ENCODE data around the gene PPP6R3. TPM values are rescaled to one million over a fixed set of nuclear protein-coding genes. Genes with fewer than 3 reads are reported as not detected.
"Not testable (repeated sequence)": the region's sequence is repeated elsewhere in the genome, so short reads cannot be mapped to it uniquely, and the experiment has no call there.

Gene PPP6R3
- total RNA-seq, 1 donor from 2014 or later = 115 TPM

- intact Hi-C loops (cut with micrococcal nuclease) = no loop called here
These were observed 129.1 kb downstream of the PPP6R3 start for GRCh38 chr11:68589547-68590216.

DNA sequence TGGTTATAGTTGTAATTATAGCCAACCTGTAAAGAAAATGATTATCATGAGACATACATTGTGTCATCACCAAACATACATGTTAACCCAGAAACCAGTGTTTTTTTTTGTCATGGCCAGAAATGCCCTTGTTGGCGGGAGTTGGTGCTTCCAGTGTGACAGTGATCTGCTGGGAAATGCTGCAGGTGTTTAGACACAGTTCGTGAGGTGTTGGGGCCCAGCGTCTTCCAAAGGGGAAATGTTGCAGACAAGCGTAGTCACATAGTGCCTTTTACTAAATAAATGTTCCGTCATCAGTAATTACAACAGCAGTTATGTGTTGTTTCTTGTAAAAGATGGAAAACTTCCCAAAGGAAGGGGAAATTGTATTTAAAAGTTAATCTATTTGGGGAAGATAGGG, 131.2 kb downstream of the PPP6R3 start:
- intact Hi-C loops (cut with micrococcal nuclease) = no loop called here

DNA sequence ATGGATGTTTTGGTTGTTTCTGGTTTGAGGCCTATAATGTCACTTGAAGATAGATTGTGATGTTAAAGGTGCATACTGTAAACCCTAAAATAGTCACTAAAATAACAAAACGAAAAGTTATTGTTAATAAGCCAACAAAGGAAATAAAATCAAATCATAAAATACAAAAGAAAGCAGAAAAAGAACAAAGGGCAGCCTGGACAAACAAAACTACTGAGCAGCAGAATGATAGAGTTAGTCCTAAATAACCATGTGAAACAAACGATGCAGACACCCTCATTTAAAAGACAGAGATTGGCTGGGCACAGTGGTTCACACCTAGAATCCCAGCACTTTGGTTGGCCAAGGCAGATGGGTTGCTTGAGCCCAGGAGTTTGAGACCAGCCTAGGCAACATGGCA, 132.9 kb downstream of the PPP6R3 start:
- intact Hi-C loops (cut with micrococcal nuclease) = no loop called here

GRCh38 chr11:68594123-68594522, 133.6 kb downstream of the PPP6R3 start:
- intact Hi-C loops (cut with micrococcal nuclease) = no loop called here

- intact Hi-C loops (cut with micrococcal nuclease) = no loop called here
These were observed 135.7 kb downstream of the PPP6R3 start for GRCh38 chr11:68596231-68596630.

DNA sequence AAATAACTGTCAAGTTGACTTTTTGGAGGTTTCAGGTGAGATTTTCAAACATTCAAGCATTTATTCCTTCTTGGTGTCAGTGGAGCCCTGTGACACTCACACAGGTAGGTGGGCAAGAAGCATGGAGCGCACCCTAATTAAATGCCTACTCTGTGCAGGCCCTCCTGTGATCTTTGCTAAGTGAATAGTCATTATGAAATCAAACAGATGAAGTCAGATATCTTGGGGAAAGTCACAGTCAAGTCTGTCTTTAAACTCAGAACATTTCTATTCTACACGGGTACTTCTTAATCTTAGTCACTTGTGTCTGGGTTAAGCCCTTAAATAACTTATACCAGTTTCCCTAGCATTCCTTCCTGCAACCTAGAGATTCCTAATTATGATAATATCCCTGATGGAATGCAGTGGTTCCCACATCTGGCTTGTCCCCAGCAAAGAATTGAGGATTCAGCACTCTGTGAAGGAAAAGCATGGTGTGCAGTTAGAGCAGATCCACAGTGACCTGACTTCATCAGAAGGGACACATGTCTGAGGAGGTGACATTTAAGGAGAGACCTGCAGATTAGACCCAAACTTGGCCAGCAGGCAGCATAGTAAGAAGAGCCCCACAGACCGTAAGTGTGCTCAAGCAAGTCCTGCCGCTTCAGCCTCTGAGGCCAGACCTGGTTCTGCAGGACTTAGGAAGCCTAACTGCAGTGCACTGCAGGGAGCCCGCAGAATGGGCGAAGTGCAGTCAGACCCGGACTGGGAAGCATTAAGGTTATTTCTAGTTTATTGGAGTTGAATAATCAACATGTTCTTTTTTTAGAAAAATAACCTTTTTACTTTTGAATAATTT, 138.5 kb downstream of the PPP6R3 start:
- intact Hi-C loops (cut with micrococcal nuclease) = no loop called here

DNA sequence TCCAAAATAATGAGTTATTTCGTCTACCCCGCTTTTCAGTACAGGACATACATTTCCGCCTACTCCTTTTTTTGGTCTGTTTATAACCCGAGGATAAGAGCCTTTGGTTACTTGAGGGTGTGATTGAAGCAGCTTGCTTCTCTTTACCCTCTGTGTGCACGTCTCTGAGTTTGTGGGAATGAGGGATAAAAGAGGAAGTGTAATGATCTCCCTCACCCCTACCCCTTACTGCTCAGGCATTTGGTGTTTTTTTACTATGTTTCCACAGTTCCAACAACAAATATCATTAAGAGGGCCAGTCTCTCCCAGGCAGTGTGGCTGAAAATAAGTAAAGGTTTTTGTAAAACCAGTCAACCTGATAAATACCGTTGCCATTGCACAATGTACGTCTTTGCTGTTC, 140.6 kb downstream of the PPP6R3 start:
- intact Hi-C loops (cut with micrococcal nuclease) = no loop called here

DNA sequence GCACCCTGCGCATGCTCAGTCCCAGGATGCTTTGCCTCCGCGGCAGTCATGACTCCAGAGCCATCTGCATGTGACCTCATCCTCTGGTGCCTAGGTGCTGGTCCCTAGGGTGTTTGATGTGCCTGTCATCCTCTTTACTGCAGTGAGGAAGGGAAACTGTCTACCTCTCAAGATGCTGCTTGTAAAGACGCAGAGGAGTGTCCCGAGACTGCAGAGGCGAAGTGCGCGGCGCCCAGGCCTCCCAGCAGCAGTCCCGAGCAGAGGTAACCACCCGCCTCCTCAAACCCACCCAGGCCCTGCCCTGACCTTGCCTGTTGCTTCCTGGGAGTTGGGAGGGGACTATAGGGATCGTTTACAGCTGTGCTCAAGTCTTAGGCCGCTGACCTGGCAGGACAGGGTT, 149.2 kb downstream of the PPP6R3 start:
- intact Hi-C loops (cut with micrococcal nuclease) = no loop called here

- intact Hi-C loops (cut with micrococcal nuclease) = no loop called here
These were observed 150.0 kb downstream of the PPP6R3 start for GRCh38 chr11:68610452-68611116.

- intact Hi-C loops (cut with micrococcal nuclease) = no loop called here
These were observed 155.1 kb downstream of the PPP6R3 start for GRCh38 chr11:68615657-68616056.

GRCh38 chr11:68617925-68618809, 157.6 kb downstream of the PPP6R3 start:
- intact Hi-C loops (cut with micrococcal nuclease) = no loop called here

- intact Hi-C loops (cut with micrococcal nuclease) = no loop called here
These were observed 161.3 kb downstream of the PPP6R3 start for GRCh38 chr11:68621826-68622225.

DNA sequence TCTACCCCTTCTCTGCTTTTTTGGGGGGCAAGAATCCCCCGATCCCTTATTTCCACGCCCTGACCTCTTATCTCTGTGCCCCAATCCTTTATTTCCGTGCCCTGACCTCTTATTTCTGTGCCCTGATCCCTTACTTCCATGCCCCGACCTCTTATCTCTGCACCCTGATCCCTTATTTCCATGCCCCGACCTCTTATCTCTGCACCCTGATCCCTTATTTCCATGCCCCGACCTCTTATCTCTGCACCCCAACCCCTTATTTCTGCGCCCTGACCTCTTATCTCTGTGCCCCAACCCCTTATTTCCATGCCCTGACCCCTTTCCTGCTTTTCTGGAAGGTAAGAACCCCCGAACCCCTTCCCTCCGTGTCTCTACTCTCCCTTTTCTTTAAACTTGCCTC, 163.2 kb downstream of the PPP6R3 start:
- intact Hi-C loops (cut with micrococcal nuclease) = not testable (repeated sequence)

DNA sequence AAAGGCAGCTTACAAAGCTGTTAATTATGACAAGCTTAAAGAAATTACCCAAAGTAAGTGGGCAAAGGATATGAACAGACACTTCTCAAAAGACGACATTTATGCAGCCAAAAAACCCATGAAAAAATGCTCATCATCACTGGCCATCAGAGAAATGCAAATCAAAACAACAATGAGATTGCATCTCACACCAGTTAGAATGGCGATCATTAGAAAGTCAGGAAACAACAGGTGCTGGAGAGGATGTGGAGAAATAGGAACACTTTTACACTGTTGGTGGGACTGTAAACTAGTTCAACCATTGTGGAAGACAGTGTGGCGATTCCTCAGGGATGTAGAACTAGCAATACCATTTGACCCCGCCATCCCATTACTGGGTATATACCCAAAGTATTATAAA, 164.5 kb downstream of the PPP6R3 start:
- intact Hi-C loops (cut with micrococcal nuclease) = not testable (repeated sequence)

DNA sequence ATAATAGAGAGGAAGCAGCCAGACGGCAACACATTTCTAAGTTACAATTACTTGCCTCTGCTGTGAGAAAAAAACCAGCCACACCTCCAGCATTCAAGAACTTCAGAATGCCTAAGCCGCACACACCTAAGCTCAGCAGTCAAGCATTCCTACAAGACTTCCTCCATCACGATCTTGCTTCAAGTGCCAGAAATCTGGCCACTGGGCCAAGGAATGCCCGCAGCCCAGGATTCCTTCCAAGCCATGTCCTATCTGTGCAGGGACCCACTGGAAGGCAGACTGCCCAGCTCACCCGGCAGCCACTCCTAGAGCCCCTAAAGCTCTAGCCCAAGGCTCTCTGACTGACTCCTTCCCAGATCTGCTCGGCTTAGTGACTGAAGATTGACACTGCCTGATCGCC, 165.7 kb downstream of the PPP6R3 start:
- intact Hi-C loops (cut with micrococcal nuclease) = not testable (repeated sequence)

DNA sequence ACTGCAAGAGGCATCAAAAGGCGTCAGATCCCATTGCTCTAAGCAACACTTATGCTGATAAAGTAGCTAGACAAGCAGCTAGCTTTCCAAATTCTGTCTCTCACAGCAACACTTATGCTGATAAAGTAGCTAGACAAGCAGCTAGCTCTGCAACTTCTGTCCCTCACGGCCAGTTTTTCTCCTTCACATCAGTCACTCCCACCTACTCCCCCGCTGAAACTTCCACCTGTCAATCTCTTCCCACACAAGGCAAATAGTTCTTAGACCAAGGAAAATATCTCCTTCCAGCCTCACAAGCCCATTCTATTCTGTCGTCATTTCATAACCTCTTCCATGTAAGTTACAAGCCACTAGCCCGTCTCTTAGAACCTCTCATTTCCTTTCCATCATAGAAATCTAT, 168.3 kb downstream of the PPP6R3 start:
- intact Hi-C loops (cut with micrococcal nuclease) = not testable (repeated sequence)

GRCh38 chr11:68632375-68632774, 171.8 kb downstream of the PPP6R3 start:
- intact Hi-C loops (cut with micrococcal nuclease) = not testable (repeated sequence)

DNA sequence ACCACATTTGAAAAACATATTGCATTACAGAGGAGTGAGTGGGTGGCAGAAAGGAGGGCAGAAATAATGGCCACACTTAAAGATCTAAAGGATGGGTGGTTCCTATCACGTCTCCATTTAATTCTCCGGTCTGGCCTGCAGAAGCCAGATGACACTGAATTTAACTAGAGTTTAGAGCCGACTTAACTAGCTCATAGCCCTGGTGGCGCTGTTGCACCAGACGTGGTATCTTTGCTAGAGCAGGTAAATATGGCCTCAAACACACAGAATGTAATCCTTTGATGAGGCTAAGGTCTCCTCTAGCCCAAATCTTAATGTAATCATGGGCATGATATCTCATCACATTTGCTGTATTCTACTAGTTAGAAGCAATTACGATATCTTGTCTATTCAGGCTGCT, 172.2 kb downstream of the PPP6R3 start:
- intact Hi-C loops (cut with micrococcal nuclease) = no loop called here

DNA sequence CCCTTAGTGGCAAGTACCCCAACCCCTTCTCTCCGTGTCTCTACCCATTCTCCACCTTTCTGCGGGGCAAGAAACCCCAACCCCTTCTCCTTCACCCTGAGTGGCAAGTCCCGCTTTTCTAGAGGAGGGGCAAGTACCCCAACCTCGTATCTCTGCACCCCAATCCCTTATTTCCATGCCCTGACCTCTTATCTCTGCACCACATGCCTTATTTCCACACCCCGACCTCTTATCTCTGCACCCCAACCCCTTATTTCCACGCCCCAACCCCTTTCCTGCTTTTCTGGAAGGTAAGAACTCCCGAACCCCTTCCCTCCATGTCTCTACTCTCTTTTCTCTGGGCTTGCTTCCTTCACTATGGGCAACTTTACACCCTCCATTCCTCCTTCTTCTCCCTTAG, 174.1 kb downstream of the PPP6R3 start:
- intact Hi-C loops (cut with micrococcal nuclease) = not testable (repeated sequence)

GRCh38 chr11:68635172-68635571, 174.6 kb downstream of the PPP6R3 start:
- intact Hi-C loops (cut with micrococcal nuclease) = not testable (repeated sequence)

DNA sequence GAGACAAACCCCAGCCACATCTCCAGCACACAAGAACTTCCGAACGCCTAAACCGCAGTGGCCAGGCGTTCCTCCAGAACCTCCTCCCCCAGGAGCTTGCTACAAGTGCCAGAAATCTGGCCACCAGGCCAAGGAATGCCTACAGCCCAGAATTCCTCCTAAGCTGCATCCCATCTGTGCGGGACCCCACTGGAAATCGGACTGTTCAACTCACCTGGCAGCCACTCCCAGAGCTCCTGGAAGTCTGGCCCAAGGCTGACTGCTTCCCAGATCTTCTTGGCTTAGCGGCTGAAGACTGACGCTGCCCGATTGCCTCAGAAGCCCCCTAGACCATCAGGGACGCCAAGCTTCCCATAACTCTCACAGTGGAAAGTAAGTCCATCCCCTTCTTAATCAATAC, 175.3 kb downstream of the PPP6R3 start:
- intact Hi-C loops (cut with micrococcal nuclease) = not testable (repeated sequence)

All from T-helper 2 cell treated with Interferon-gamma antibody and Interleukin-4, amounts not matched to agents 100 ng/mL and 5 ng/mL, for 36 hours (primary cell).